Activated CD8-positive, alpha-beta memory T cell treated with anti-CD3 and anti-CD28 coated beads for 48 hours (primary cell): ENCODE measurements around the gene GLI2.

Source experiments
- DNase-seq, 3 experiments: peaks; one replicate each; pipeline ENCODE4 v3.0.0-alpha.2; 2020; ENCODE audit warnings: low read depth in 2 of 3, low spot score in 2 of 3

GLI2 gene

DNA sequence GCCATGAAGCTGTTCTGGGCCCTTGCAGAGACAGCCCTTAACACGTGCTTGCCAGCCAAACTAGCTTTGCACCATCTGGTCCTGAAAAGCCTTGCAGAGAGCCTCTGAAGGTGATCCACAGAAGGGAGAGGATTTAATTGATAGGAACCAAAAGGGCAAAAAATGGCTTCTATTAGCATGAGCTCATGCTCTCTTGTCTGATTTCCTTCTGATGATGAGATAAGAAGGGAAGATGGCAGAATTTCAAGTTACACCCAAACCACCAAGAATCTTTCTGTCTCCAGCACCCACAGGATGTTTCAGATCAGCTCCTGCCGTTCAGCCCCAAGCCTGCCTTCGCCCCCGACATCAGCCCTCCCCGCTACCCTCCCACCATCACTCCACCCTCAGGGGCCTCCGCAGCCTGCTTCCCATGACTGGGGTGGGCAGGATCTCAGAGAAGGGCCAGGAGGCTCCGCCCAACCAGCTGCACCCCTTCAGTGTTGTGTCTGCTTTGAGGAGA lies 23.4 kb upstream of the GLI2 start:
- DNase-seq, result no peak

DNA sequence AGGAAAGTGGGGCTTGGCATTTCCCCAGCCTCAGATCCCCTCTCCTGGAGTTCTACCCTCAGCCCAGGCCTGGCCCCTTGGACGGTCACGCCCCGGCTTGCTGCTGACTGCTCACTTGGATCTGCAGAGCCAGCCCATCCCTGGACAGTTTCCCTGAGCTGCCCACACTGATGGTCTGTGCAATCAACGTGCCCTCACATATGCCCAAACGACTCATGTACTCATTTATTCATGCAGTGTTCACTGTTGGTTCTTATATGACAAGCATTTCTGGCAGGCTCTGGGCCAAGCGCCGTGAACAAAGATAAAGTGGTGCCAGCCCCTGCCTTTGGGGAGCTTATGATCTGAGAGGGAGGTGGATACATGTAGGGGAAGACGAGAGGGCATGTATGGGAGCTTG lies 20.3 kb upstream of the GLI2 start:
- DNase-seq, result no peak

DNA sequence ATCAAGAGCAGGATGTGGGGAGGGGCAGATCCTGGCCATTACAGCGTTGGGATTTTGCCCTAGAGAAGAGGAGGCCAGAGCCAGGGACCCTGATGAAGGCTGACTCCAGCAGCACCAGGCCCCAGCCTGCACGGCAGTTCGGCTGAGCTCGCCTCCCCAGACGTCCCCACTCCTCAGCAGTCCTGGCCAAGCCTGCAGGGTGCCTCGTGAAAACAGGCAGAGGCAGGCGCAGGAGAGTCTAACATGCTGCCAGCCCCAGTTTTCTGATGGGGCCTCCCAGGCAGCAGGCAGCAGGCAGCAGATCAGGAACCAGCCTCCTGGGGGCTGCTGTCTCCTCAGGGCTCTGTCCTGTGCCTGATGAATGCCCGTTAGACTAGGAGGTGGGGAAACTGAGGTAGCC lies 19.7 kb upstream of the GLI2 start:
- DNase-seq, result no peak

DNA sequence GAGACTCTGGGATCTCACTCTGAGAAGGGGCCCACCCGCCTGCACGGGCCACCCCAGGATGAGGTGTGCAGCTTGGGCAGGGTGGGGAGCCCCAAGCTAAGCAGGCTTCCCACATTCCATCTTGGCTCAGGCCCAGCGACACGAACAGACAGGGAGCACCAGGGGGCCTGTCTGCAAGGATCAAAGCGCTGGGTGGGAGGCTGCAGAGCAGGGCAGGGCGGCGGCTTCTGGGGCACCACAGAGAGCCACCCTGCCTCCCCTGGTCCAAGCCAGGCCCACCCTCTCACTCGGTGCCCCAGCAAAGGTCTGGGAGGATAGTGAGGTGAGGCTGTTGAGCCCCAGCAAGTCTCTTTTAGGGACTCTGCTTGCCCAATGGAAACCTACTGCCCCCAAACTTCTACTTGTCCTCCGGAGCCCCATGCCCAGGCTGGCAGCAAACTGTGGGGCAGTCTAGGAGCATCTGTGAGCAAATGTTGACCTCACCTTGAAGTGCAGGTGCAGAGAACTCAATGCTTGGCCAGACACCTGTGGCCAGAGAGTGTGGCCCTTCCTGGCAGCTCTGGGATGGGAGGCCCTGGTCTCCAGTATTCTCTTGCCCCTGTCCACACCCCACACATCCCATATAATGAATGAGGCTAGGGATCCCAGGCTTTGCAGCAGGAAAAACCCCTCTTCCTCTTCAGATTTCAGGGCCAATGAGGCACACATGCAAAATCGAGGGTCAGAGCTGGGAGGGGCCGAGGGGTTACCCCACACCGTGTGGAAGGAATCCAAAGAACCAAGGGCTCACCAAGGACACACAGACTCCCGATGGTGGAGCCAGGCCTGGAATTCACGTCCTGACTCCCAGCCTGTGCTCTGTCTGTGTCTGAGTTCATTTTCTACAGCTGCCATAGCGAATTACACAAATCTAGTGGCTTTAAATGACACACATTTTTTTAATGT lies 18.8 kb upstream of the GLI2 start:
- no peak for DNase-seq

DNA sequence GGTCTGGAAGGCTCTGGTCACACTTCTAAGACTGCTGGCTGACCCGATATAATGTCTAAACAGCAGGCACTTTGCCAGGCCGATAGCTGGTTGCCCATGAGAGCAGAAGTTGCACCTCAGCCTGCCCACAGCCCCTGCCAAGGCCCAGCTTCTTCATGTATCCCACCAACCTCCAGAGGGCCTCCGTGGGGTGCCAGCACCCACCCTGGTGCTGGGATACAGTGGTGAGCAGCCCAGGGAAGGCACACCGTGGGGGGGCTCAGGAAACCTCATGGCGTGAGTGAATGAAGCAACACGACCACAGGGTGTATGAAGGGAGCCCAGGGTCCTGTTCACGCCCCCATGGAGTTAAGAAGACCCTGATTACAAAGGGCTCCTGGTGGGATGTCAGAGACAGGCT lies 16.2 kb upstream of the GLI2 start:
- no peak for DNase-seq

DNA sequence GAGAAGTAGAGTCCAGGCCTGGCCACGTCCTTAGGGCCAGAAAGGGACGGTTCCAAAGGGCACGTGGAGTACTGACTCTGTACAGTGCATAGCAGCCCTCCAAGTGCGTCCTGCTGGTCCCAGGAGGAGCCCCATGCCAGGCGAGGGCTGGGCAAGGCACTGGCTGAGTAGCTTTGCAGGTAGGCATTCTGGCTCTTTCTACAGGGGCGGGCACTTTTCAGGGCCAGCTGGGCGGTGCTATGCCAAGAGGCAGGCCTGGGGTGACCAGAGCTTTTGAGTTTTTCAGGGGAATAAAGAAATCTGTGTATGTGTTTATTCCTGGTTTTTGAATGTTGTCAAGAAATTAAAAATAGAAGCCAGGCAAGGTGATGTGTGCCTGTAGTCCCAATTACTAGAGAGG lies 15.4 kb upstream of the GLI2 start:
- no peak for DNase-seq

DNA sequence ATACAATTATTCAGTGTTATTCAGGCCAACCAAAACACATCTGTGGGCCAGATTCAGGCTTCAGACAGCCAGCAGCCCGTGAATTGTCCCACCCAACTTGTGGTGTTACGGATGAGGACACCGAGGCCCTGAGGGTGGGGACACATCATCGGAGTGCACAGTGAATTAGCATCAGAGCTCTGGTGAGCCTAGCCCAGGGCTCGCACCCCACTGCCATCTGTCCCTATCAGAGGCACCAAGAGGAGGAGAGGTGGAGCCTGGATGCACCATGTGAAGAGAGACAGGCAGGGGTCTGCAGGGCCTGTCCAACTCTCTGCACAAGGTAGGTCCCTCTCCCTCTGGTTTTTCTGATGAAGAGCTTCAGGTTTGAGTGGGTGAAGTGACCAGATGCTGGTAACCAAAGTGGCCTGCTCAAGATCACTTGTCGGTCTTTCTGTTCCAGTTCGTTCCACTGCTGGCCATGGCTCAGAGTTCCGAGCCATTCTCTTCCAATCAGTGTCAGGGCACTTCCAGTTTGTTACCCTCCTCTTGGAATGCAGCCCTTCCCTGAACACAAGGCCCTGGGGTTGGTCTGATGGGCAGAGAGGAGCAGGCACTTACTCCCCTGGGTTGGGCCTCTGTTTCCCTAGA lies 14.8 kb upstream of the GLI2 start:
- DNase-seq, result no peak

DNA sequence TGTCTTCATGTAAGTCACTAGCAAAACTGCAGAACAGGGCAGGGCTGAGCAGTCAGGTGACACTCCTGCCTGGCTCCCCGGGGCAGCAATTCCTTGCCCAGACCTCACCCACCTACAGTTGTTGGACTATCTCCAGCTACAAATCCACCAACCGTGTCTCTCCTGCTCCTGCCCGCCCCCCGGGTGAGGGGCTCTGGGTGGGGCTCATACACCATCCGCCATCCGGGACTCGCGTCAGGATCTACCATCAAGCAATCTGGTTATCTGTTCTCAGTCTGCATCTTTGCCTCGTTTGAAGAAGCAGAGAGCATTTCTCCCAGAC lies 13.5 kb upstream of the GLI2 start:
- DNase-seq, result no peak

DNA sequence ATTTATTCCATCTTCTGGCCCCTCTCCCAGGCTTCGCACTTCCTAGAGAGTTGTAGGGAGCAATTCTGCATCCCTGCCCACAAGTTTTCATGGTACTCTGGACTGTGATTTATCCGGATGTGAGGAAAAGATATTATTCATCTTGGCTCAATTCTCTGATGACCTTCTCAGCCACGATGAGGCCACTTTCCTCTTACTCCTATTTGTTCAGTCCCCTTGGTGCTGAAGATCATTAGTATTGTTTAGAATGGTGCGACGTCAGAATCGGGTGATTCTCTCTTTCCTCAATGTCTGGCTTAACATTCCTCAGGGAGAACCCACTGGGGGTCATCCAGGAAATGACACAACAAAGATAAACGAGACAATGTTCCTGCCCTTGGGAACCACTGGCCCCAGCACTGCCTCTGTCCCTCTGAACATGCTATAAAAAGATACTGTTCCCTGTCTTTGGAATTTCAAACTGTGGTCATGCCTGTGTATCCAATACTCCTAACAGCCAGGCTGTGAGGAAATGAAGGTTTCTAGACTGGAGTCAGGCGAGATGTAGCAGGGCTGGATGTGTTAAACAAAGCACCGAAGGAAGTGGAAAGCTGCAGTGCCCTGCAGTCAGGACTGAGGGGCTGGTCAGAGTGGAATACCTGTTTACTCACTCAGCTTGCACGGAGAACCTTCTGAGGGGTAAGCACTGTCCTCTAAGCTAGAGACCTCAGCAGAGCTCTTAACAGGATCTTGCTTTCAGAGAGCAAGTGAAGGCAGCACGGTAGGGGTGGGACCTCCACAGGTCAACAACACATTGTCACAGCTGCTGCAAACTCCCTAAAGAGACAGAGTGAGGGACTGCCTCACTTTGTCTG lies 12.9 kb upstream of the GLI2 start:
- DNase-seq, result no peak

DNA sequence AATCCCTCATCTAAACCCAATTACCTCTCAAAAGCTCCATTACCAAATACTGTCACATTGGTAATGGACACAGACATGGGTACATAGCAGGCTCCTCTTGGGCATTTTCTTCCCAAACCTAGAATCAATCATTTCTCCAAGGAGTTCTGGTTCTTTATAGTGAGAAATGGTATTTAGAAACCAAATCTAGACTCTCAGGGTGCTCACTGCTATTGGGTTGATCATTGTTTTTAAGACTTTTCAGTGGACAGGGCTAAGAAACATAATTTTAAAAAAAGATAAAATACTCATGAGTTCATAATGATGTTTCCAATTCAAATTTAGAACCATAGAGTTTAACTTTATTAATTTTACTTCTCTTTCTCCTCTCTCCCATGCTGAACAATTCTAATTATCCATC lies 9.4 kb upstream of the GLI2 start:
- DNase-seq, result no peak

DNA sequence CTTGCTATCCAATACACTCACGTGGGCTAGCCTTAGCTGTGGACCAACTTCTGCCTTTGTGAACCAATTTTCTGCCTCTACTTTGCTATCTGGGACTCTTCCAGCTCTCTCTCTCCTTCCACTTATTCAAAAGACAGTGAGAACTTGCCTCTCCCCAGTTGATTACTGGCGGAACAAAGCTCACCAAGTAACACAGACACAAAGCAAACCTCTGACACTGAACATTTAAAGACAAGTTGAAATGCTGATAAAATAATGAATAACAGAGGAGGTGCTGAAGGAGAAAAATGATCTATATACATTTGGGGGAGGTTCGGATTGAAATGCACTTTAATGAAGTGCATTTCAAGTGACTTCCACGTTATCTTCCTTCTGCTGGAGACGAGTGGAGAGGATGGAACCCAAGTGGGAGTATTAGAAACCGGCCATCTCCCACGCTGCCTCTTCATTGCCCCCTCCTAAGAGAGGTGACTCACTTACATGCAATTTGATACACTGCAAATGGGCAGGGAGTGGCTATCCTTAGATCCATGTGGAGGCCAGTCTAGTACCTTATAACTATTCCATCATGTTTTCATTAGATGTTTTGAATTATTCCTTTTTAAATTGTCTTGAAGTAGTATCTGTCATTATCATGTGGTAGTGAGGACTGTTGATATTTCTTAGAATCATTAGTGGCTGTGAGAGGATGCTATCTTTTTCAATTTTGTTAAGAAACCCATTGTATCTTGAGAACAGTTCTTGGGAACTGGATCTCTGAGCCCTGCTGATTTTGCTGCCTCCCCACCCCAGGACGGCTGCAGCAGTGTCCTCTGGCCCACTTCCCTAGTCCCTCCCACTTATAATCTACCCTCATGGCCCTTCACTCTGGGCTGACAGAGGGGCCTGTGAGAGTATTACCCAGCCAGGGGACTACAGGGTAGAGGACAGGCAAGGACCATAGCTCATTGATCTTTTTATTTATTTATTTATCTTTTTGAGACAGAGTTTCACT lies 6.0 kb upstream of the GLI2 start:
- DNase-seq, result no peak

DNA sequence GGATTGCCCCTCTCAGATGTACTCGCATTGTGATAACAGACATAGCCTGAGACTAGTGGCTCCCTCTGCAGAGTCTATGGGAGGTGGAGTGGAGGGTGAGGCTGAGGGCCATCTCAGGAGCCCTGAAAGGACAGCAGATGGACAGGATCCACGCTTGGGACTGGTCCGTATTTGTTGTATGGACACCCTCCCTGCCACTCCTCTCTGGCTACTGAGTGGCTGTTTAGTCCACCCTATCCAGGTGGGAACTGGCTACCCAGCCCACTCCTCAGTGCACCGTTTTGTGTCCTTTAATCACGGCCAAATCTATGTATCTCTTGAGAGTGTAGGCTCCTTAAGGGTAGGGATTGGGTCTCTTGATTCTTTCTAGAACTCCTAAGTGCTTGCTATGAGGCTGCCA lies 4.5 kb upstream of the GLI2 start:
- no peak for DNase-seq

DNA sequence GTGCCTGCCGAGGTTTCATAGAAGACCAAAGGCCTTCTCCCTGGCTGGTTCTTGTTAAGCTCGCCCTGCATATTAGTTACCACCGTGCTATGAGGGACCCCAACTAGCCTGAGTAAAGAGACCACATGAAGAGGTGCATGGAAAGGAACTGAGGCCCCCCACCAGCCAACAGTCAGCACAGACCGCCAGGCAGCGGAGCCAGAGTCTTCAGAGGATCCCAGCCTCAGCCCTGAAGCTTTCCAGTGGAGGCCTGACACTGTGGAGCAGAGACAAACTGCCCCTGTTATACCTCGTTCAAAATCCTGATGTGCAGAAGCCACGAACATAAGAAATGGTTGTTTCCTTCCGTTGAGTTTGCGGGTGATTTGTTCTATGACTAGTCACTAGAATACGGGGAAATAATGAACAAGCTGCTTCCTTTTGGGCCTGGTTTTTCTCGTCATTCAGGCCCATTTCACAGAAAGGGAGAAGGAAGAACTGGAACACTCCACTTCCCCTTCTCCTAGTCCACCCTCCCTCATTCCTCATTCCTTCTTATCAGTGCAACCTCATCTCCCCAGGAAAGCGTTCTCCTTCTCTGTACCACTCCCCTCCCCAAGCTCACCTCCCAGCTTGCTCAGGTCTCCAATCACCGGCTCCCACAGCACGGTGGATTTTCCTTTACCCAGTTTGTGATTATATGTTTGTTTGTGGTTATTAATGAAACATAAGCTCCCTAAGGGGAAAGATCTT lies 3.0 kb upstream of the GLI2 start:
- no peak for DNase-seq

DNA sequence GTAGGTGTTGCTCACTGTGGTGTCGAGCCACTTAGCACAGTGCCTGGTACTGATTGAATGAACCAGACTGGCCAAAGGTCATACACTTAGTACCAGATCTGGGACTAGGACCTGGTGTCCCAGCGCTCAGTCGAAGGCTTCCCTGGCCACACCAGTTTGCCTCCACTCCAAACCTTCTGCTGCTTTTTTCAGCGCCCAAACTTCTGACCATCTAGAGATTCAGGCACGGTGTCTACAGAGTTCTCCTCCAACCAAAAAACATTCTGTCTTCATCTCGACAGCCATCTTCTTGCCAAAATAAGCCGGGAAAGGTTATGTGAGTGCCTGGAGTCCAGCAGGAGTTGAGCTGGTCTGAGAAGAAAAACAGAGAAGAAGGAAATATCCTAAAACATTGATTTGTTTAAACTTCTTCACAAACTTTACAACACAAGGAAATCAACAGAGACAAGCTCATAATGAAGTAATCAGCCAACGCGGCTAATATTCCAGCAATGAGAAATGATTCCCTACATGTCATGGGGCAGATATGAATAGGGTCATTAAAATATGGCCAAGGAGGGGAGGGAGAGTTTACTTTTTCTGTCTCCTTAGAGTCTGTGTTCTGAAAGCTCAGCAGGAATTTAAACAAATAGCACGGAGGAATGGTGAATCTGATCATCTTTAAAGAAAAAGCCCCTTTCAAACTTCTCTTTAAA lies 2.3 kb upstream of the GLI2 start:
- no peak for DNase-seq

DNA sequence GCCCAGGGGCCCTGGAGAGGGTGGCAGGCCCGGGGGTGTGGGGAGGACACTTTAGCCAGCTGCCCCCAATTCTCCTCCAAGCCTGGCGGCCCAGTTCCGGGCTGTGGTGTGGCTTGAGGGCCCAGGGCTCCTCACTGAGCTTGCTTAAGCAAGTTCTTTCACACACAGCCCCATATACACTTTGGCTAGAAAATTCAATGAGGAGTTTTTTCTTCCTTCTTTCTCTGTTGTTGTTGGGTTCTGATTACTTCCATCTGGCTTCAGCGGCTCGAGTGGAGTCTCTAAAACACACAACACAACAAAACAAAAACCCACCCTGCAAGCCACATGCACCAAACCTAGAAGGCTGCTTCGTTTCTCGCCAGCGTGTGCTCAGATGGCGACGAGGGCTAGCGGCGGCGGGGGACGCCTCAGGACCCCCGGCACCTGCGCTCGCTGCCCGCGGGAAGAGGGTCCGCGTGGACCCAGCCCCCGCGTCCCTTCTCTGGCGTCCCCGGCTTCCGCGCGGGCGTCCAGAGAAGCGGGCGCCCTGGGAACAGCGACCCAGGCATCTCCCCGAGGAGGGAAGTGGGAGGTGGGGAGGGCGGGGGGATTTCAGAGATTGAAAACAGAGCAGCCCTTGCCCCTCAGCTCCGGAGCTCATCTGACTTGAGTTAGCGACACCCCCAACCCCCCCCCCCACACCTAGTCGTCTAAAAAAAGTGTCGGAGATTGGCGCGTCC lies 577 bp upstream of the GLI2 start:
- no peak for DNase-seq

DNA sequence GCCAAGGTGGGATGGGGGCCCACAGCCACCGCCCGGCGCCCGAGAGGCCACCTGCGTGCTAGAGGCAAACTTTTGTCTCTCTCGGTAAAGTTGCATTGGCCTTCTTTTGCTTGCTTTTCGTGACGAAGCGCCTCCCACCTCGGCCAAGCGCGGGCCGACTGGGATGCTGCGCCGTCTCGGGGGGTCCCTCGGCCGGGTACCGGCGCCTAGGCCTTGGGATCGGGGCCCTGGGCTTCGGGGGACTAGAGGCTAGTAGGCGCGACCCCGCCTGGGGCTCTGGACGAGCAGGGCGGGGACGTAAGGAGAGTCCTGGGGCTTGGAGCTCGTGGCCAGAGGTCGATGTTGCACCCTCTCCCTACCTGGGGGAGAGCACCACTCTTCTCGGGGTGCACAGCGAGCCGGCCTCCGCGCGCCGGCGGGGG lies 545 bp downstream of the GLI2 start:
- no peak for DNase-seq

DNA sequence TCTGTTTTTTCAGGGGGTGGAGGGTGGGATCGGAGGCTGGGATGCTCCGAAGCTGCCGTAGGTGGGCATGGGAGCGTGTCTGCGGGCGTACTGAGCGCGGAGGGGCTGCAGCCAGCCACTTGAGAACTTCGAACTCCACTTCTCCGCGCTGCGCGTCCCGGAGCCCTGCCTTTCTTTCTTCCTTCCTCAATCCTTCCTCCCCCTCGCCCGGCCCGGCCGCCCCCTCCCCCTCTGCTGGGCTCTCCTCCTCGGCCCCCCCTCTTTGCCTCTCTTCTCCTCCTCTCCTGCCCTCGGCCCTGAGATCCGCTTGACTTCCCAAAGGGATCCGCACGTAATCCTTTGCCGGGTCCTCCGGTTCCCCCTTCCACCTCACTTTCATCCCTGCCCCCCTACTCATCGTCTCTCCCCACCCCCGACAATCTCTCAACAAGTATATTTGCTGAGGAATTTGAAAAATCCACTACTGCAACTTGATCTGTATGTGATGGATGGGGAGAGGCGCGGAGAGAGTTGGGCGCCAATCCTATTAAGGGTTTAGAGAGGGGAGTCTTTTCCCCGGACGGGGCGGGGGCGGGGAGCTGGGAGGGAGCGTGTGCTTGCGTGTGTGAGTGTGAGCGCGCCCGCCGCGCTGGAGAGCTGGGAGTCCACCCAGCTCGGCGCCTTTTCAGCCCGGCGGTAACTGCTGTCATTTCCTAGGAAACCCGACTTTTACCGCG lies 1.1 kb downstream of the GLI2 start:
- no peak for DNase-seq
